ENCODE measurements around the gene UBXN7.
"Not testable (repeated sequence)": the region's sequence is repeated elsewhere in the genome, so short reads cannot be mapped to it uniquely, and the experiment has no call there.

Gene UBXN7

DNA sequence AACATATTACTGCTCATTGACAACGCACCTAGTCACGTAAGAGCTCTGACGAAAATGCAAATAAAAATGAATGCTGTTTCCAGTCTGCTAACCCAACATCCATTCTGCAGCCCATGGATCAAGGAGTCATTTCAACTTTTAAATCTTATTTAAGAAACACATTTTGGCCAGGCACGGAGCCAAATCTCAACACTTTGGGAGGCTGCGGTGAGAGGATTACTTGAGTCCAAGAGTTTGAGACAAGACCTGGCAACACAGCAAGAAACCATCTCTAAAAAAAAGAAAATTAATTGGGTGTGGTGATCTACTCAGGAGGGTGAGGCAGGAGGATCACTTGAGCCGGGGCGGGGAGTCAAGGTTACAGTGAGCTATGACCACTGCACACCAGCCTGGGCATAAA is 71.6 kb downstream of the UBXN7 start:
- TF ChIP-seq BACH2 (CRISPR knock-in tag; IDR thresholded peaks at IDR 0.05; ENCODE audit: borderline replicate concordance) (no peak), ZC3H10 (CRISPR knock-in tag; IDR thresholded peaks at IDR 0.05) (no peak), PATZ1 (CRISPR knock-in tag; IDR thresholded peaks at IDR 0.05; ENCODE audit: borderline replicate concordance) (no peak), ISL1 (CRISPR knock-in tag; IDR thresholded peaks at IDR 0.05) (no peak), ESRRG (CRISPR knock-in tag; IDR thresholded peaks at IDR 0.05) (no peak), PPARA (CRISPR knock-in tag; IDR thresholded peaks at IDR 0.05; ENCODE audit: borderline replicate concordance) (no peak)
- TF ChIP-seq, protein P1, sequence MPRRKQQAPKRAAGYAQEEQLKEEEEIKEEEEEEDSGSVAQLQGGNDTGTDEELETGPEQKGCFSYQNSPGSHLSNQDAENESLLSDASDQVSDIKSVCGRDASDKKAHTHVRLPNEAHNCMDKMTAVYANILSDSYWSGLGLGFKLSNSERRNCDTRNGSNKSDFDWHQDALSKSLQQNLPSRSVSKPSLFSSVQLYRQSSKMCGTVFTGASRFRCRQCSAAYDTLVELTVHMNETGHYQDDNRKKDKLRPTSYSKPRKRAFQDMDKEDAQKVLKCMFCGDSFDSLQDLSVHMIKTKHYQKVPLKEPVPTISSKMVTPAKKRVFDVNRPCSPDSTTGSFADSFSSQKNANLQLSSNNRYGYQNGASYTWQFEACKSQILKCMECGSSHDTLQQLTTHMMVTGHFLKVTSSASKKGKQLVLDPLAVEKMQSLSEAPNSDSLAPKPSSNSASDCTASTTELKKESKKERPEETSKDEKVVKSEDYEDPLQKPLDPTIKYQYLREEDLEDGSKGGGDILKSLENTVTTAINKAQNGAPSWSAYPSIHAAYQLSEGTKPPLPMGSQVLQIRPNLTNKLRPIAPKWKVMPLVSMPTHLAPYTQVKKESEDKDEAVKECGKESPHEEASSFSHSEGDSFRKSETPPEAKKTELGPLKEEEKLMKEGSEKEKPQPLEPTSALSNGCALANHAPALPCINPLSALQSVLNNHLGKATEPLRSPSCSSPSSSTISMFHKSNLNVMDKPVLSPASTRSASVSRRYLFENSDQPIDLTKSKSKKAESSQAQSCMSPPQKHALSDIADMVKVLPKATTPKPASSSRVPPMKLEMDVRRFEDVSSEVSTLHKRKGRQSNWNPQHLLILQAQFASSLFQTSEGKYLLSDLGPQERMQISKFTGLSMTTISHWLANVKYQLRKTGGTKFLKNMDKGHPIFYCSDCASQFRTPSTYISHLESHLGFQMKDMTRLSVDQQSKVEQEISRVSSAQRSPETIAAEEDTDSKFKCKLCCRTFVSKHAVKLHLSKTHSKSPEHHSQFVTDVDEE (CRISPR knock-in tag; IDR thresholded peaks at IDR 0.05): no peak
- ATAC-seq: no peak

DNA sequence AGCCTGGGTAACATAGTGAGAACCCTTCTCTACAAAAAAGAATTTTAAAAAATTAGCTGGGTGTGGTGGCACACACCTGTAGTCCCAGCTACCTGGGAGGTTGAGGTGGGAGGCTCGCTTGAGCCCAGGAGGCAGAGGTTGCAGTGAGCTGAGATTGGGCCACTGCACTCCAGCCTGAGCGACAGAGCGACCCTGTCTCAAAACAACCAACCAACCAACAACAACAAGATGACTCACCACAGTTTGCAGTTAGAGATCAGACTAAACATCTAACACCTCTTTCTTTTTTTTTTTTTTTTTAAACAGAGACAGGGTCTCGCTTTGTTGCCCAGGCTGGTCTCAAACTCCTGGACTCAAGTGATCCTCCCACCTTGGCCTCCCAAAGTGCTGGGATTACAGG is 73.7 kb downstream of the UBXN7 start:
- ATAC-seq: not testable (repeated sequence)

DNA sequence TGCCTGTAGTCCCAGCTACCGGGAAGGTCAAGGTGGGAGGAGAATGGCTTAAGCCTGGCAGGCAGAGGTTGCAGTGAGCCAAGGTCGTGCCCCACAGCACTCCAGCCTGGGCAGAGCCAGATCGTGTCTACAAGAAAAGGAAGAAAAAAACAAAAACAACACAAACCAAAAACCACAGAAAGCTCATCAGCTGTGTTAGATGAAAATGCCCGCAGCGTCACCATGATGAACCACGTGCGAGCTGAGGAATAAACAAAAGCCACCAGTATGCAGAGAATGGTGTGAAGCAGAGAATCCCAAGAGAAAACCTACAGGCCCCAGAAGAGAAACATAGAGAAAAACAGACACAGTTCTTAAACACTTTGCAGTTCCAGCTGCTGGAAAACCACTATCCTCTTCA is 74.3 kb downstream of the UBXN7 start:
- TF ChIP-seq ZFP3 (CRISPR knock-in tag; IDR thresholded peaks at IDR 0.05): no peak
- TF ChIP-seq PATZ1 (CRISPR knock-in tag; IDR thresholded peaks at IDR 0.05; ENCODE audit: borderline replicate concordance): no peak
- no peak for TF ChIP-seq ZNF70 (CRISPR knock-in tag; IDR thresholded peaks at IDR 0.05)
- TF ChIP-seq, protein P2, sequence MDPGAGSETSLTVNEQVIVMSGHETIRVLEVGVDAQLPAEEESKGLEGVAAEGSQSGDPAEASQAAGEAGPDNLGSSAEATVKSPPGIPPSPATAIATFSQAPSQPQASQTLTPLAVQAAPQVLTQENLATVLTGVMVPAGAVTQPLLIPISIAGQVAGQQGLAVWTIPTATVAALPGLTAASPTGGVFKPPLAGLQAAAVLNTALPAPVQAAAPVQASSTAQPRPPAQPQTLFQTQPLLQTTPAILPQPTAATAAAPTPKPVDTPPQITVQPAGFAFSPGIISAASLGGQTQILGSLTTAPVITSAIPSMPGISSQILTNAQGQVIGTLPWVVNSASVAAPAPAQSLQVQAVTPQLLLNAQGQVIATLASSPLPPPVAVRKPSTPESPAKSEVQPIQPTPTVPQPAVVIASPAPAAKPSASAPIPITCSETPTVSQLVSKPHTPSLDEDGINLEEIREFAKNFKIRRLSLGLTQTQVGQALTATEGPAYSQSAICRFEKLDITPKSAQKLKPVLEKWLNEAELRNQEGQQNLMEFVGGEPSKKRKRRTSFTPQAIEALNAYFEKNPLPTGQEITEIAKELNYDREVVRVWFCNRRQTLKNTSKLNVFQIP (CRISPR knock-in tag; IDR thresholded peaks at IDR 0.05; ENCODE audit: borderline replicate concordance, low read depth): no peak
- TF ChIP-seq ZC3H10 (CRISPR knock-in tag; IDR thresholded peaks at IDR 0.05): no peak
- TF ChIP-seq TCF4 (CRISPR knock-in tag; IDR thresholded peaks at IDR 0.05; ENCODE audit: borderline replicate concordance): no peak
- no peak for ATAC-seq

DNA sequence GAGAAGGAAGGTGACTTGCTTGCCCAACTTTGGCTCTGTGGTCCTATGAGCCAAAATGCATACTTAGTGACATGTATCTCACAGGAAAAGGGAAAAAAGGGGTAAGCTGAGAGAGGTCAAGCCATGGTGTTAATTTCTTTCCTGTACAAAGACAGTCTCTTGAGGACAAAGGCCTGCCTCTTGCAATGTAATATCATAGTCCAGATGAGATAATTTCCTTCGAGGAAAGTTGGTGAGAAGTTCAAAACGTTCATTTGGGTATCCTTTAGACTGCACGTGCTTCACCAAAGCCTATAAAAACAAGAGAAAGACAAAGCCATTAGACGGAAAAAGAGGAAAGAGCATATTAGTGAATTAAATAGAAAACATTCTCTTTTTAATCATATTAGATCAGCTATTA is 75.7 kb downstream of the UBXN7 start:
- no peak for ATAC-seq
- TF ChIP-seq GLIS3 (CRISPR knock-in tag; IDR thresholded peaks at IDR 0.05): no peak
- TF ChIP-seq TCF4 (CRISPR knock-in tag; IDR thresholded peaks at IDR 0.05; ENCODE audit: borderline replicate concordance): no peak
- TF ChIP-seq ZNF70 (CRISPR knock-in tag; IDR thresholded peaks at IDR 0.05): no peak
- no peak for TF ChIP-seq PATZ1 (CRISPR knock-in tag; IDR thresholded peaks at IDR 0.05; ENCODE audit: borderline replicate concordance)

DNA sequence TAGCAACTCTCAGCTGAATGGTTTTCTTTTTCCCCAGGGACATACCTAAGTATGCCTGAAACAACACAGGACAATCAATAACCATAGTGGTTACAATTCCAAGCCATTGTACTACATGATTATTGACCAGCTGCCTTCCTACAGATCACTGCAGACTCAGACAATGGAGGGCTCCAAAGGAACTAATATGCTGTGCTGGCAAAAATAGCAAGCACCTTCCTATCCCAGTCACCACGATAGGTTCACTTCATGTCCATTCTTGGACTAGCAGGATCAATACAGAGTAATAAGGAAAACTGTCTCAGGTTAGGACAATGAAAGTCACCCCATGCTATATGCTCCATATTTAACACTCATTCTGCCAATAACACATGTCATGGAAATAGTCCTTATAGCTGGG is 76.6 kb downstream of the UBXN7 start:
- no peak for ATAC-seq
- TF ChIP-seq OSR1 (CRISPR knock-in tag; IDR thresholded peaks at IDR 0.05) (no peak), RARB (CRISPR knock-in tag; IDR thresholded peaks at IDR 0.05) (no peak), ARNTL (CRISPR knock-in tag; IDR thresholded peaks at IDR 0.05; ENCODE audit: borderline replicate concordance, low read depth) (no peak), TOX (CRISPR knock-in tag; IDR thresholded peaks at IDR 0.05; ENCODE audit: borderline replicate concordance) (no peak), ISL1 (CRISPR knock-in tag; IDR thresholded peaks at IDR 0.05) (no peak)
- TF ChIP-seq, protein P1 (CRISPR knock-in tag; IDR thresholded peaks at IDR 0.05): no peak

Data from SK-N-SH treated with all-trans-retinoic acid at 6 μM for 48 hours (cell line).